ENCODE results near the gene GEMIN7. TPM values are rescaled to one million over a fixed set of nuclear protein-coding genes. Genes with fewer than 3 reads are reported as not detected.

Gene GEMIN7
- total RNA-seq, 4 donors from 2014 or later = 10.6 to 22.7 (median 19.1) TPM

DNA sequence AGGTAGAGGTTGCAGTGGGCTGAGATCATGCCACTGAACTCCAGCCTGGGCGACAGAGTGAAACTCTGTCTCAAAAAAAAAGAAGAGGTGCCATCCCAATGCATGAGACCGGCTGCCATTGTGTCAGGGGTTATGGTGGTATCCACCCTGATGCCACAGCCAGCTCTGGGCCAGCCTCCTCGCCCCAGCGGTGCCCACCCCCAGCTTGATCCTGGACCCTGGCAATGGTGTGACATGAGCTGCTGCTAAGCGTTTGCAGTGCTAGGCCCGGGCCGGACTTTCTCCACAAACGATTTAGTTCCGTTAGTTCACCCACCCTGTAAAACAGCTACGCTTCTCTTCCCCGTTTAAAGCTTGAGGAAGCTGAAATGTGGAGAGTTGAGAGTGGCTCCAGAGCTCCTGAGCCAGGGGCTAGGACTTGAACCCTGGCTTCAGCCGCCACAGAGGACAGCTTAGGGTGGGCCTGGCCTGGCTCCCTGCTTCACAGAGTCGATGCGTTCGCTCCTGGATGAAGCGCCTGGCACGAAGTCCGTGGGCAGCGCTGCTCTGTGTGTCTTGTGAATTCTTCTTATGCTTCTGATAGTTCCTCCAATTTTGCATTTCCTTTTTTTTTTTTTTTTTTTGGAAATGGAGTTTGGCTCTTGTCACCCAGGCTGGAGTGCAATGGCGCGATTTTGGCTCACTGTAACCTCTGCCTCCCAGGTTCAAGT lies 56.3 kb downstream of the GEMIN7 start:
- WGBS, 2 donors = 94% methylated on average over 21 of the region's 21 CpGs

DNA sequence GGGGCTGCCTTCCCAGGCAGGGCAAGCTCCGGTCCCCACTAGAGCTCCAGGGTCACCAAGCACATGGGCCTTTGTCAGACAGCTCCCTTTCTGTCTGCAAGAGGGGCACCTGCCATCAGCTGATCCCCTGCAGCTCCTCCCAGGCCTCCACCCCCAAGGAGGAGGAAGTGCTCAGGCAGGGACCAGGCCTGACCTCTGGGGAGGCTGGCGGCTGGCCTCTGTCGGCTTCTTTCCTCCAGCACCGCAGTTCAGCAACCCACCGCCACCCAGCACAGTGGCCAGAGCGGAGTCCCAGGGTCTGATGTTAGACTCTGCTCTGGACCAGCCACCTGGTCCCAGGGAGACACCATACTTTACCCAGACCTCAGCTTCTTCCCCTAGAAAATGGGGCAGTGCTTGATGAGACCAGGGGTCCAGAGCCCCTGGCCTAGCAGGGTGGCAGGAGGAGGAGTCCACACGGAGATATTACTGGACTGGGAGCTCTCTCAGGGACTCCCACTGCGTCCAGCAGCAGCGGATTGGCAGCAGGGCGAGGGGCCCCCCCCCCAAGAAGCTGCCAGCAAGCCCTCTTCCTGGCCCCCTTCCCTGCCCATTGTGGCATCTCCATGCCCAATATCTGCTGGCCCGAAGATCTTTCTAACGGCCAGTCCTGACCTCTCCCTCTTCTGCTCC lies 57.6 kb downstream of the GEMIN7 start:
- Histone ChIP-seq H3K4me1 (peaks cover 32 to 61% of the 10 kb centered on the region in 2 donors), H3K4me3 (replicated peaks in 1 of 3) (no peak overlapping the region), H3K27me3 (no peaks in the 10 kb centered on the region), H3K9me3 (no peaks in the 10 kb centered on the region), H3K36me3 (no peaks in the 10 kb centered on the region), H3K27ac (peak overlapping the region in 2 of 3 donors; percentile 42 to 69)
- intact Hi-C loops (cut with DNase I) = no loop called here
- peak in 1 of 2 donors; percentile 37 for DNase-seq
- TF ChIP-seq, protein P1, sequence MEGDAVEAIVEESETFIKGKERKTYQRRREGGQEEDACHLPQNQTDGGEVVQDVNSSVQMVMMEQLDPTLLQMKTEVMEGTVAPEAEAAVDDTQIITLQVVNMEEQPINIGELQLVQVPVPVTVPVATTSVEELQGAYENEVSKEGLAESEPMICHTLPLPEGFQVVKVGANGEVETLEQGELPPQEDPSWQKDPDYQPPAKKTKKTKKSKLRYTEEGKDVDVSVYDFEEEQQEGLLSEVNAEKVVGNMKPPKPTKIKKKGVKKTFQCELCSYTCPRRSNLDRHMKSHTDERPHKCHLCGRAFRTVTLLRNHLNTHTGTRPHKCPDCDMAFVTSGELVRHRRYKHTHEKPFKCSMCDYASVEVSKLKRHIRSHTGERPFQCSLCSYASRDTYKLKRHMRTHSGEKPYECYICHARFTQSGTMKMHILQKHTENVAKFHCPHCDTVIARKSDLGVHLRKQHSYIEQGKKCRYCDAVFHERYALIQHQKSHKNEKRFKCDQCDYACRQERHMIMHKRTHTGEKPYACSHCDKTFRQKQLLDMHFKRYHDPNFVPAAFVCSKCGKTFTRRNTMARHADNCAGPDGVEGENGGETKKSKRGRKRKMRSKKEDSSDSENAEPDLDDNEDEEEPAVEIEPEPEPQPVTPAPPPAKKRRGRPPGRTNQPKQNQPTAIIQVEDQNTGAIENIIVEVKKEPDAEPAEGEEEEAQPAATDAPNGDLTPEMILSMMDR (IDR thresholded peaks at IDR 0.05) = no peak
- TF ChIP-seq POLR2A (IDR thresholded peaks at IDR 0.05) = no peak
- 64 to 65% methylated on average over 9 to 12 of the region's 12 CpGs for WGBS, 2 donors

More for the DNA sequence above, 56.3 kb downstream of the GEMIN7 start:
- Histone ChIP-seq H3K27ac (peak overlapping the region; percentile 27 to 55 (median 38)), H3K4me1 (peaks cover 32 to 61% of the 10 kb centered on the region in 2 donors), H3K27me3 (no peaks in the 10 kb centered on the region), H3K36me3 (no peaks in the 10 kb centered on the region), H3K4me3 (replicated peaks in 1 of 3) (no peak overlapping the region), H3K9me3 (no peaks in the 10 kb centered on the region)
- no peak for TF ChIP-seq POLR2A (IDR thresholded peaks at IDR 0.05)
- TF ChIP-seq, protein P1 (IDR thresholded peaks at IDR 0.05) = no peak
- no peak for DNase-seq
- intact Hi-C loops (cut with DNase I) = no loop called here

DNA sequence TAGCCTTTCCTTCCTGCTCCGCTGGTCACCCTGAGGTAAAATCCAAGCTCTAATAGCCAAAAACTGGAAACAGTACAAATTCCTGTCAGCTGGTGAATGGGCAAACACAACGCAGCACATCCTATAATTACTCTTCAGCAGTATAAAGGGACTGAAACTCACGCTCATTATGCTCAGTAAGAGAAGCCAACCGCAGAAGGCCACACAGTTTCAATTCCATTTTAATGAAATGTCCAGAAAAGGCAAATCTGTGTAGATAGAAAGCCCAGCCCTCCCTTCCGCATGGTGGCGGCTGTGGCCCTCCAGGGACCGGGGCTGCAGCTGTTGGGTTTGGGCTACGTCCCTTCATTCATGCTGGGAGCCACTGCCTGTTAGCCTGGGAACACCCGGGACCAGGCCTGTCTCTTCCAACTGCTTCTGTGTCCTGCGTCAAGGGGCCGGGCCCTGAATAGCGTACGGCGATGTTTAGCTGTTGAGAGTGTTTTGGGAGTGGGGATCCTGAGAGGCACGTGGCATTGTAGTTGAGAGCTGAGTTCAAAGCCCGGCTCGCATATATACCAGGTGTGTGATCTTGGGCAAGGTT lies 58.2 kb downstream of the GEMIN7 start:
- peak in 1 of 2 donors; percentile 54 for DNase-seq
- Histone ChIP-seq H3K36me3 (peaks cover 0 to 5% of the 10 kb centered on the region in 2 donors), H3K4me1 (peaks cover 32 to 61% of the 10 kb centered on the region in 2 donors), H3K27me3 (no peaks in the 10 kb centered on the region), H3K27ac (peak overlapping the region in 2 of 3 donors; percentile 42 to 69), H3K9me3 (no peaks in the 10 kb centered on the region), H3K4me3 (replicated peaks in 1 of 3) (no peak overlapping the region)
- 53 to 67% methylated on average over 12 to 17 of the region's 17 CpGs for WGBS, 2 donors
- TF ChIP-seq, protein P1 (IDR thresholded peaks at IDR 0.05) = no peak
- no peak for TF ChIP-seq POLR2A (IDR thresholded peaks at IDR 0.05)
- intact Hi-C loops (cut with DNase I) = no loop called here

DNA sequence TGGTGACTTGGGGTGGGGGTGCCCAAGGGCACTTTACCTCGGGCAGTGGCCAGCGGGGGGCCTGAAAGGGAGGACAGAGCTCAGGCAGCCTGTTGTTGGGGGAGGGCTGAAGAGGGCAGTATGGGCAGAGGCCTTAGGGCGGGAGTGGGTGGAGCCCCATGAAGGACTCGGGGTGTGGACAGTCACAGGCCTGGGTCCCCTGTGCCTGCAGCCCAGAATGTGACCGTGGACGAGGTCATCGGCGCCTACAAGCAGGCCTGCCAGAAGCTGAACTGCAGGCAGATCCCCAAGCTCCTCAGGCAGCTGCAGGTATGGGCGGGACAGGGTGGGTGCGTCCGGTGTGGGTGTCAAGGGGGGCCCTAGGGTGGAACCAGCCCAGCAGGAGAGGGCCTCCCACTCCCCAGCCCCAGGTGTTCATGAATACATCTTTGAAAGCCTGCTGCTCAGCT lies 59.3 kb downstream of the GEMIN7 start:
- H3K4me3 ChIP-seq (replicated peaks in 1 of 3) = no peak overlapping the region
- intact Hi-C loops (cut with DNase I) = no loop called here
- H3K36me3 ChIP-seq = peaks cover 0 to 7% of the 10 kb centered on the region in 2 donors
- peak; percentile 76 to 89 for DNase-seq
- H3K4me1 ChIP-seq = peaks cover 32 to 61% of the 10 kb centered on the region in 2 donors
- no peaks in the 10 kb centered on the region for H3K27me3 ChIP-seq
- H3K27ac ChIP-seq = peak overlapping the region in 2 of 3 donors; percentile 42 to 69
- TF ChIP-seq, protein P1 (IDR thresholded peaks at IDR 0.05) = no peak
- H3K9me3 ChIP-seq = no peaks in the 10 kb centered on the region
- WGBS, 2 donors = 29 to 58% methylated on average over 7 to 10 of the region's 11 CpGs
